ENCODE results near the gene ANKRD24.
"Not testable (repeated sequence)": the region's sequence is repeated elsewhere in the genome, so short reads cannot be mapped to it uniquely, and the experiment has no call there.

The ANKRD24 gene

GRCh38 chr19:4227771-4228170 is 45.3 kb downstream of the ANKRD24 start:
- H3K4me1 ChIP-seq, result no peaks in the 10 kb centered on the region
- no peaks in the 10 kb centered on the region for H3K9me3 ChIP-seq (ENCODE audit: control insufficient read depth, low read length)
- H3K79me2 ChIP-seq, result no peaks in the 10 kb centered on the region
- H3K9ac ChIP-seq, result no peak overlapping the region
- no peak for TF ChIP-seq CTCF (IDR thresholded peaks at IDR 0.05)
- no peak overlapping the region for H3K4me2 ChIP-seq (ENCODE audit: low read length)
- H3K36me3 ChIP-seq (ENCODE audit: control insufficient read depth, insufficient read depth, low read length), result no peaks in the 10 kb centered on the region
- H2AFZ ChIP-seq, result no peak overlapping the region
- H3K27ac ChIP-seq, result no peak overlapping the region
- no peaks in the 10 kb centered on the region for H3K27me3 ChIP-seq (ENCODE audit: control insufficient read depth, insufficient read depth, low read length)
- H3K4me3 ChIP-seq (ENCODE audit: low read depth, low read length), result no peak overlapping the region

- Histone ChIP-seq H3K9me3 (ENCODE audit: control insufficient read depth, low read length) (no peaks in the 10 kb centered on the region), H3K27ac (no peak overlapping the region), H3K27me3 (ENCODE audit: control insufficient read depth, insufficient read depth, low read length) (no peaks in the 10 kb centered on the region), H3K4me1 (no peaks in the 10 kb centered on the region), H3K9ac (no peak overlapping the region), H3K4me3 (ENCODE audit: low read depth, low read length) (no peak overlapping the region), H3K79me2 (no peaks in the 10 kb centered on the region), H2AFZ (no peak overlapping the region), H3K4me2 (ENCODE audit: low read length) (no peak overlapping the region), H3K36me3 (ENCODE audit: control insufficient read depth, insufficient read depth, low read length) (no peaks in the 10 kb centered on the region)
- TF ChIP-seq CTCF (IDR thresholded peaks at IDR 0.05), result no peak
Observed at GRCh38 chr19:4228765-4229178, 46.3 kb downstream of the ANKRD24 start.

GRCh38 chr19:4229179-4229931 is 46.9 kb downstream of the ANKRD24 start, which contains the start of gene EBI3:
TSS of gene EBI3 (plus strand) at chr19:4229523. CDS start at chr19:4229551, 28 bp downstream.
- Histone ChIP-seq H3K27ac (no peak within 1 kb of the TSS), H3K4me1 (no peaks in the 10 kb centered on the region), H3K79me2 (no peaks in the 10 kb centered on the region), H3K27me3 (ENCODE audit: control insufficient read depth, insufficient read depth, low read length) (no peaks in the 10 kb centered on the region), H3K4me2 (ENCODE audit: low read length) (no peak within 1 kb of the TSS), H3K36me3 (ENCODE audit: control insufficient read depth, insufficient read depth, low read length) (no peaks in the 10 kb centered on the region), H2AFZ (no peak within 1 kb of the TSS), H3K9me3 (ENCODE audit: control insufficient read depth, low read length) (no peaks in the 10 kb centered on the region), H3K4me3 (ENCODE audit: low read depth, low read length) (no peak within 1 kb of the TSS), H3K9ac (no peak within 1 kb of the TSS)
- no peak for TF ChIP-seq CTCF (IDR thresholded peaks at IDR 0.05)

- H3K9ac ChIP-seq; H3K4me2 ChIP-seq (ENCODE audit: low read length); H3K36me3 ChIP-seq (ENCODE audit: control insufficient read depth, insufficient read depth, low read length); H3K9me3 ChIP-seq (ENCODE audit: control insufficient read depth, low read length); H3K27me3 ChIP-seq (ENCODE audit: control insufficient read depth, insufficient read depth, low read length); H3K4me1 ChIP-seq; H3K27ac ChIP-seq; H3K4me3 ChIP-seq (ENCODE audit: low read depth, low read length); H2AFZ ChIP-seq; H3K79me2 ChIP-seq: not testable (repeated sequence)
Observed at GRCh38 chr19:4230237-4230636, 47.7 kb downstream of the ANKRD24 start.

- not testable (repeated sequence) for H3K36me3 ChIP-seq (ENCODE audit: control insufficient read depth, insufficient read depth, low read length); H3K27me3 ChIP-seq (ENCODE audit: control insufficient read depth, insufficient read depth, low read length); H3K27ac ChIP-seq
Observed at GRCh38 chr19:4231521-4231920, 49.0 kb downstream of the ANKRD24 start.

GRCh38 chr19:4232139-4232538 is 49.6 kb downstream of the ANKRD24 start:
- H3K4me1 ChIP-seq; H3K27me3 ChIP-seq (ENCODE audit: control insufficient read depth, insufficient read depth, low read length); H3K4me3 ChIP-seq (ENCODE audit: low read depth, low read length); H3K27ac ChIP-seq; H3K36me3 ChIP-seq (ENCODE audit: control insufficient read depth, insufficient read depth, low read length); H3K9ac ChIP-seq; H3K9me3 ChIP-seq (ENCODE audit: control insufficient read depth, low read length); H3K79me2 ChIP-seq; H2AFZ ChIP-seq; H3K4me2 ChIP-seq (ENCODE audit: low read length): not testable (repeated sequence)

More at GRCh38 chr19:4231521-4231920, 49.0 kb downstream of the ANKRD24 start:
- not testable (repeated sequence) for H3K9me3 ChIP-seq (ENCODE audit: control insufficient read depth, low read length); H3K79me2 ChIP-seq; H3K4me2 ChIP-seq (ENCODE audit: low read length); H3K4me3 ChIP-seq (ENCODE audit: low read depth, low read length); H3K4me1 ChIP-seq; H2AFZ ChIP-seq; H3K9ac ChIP-seq
